PC-3 (cell line): ENCODE measurements around the gene PODXL2.

Experiments used
- EZH2 ChIP-seq: fragments of 300-600 bp; sonication (generic); IDR thresholded peaks from one replicate; pipeline ENCODE4 v1.6.1; 2017; ENCODE audit warnings: antibody characterized with exemption, mild to moderate bottlenecking, low read length; ENCODE audit not compliant: unreplicated experiment
- EZH2phosphoT487 ChIP-seq: fragments of 300-600 bp; sonication (generic); IDR thresholded peaks from 2 replicates; pipeline ENCODE4 v1.6.1; 2018; ENCODE audit warnings: mild to moderate bottlenecking, antibody characterized with exemption, low read length, borderline replicate concordance
- TF ChIP-seq, protein P1 (sequence below): fragments of 300-600 bp; sonication (generic); conservative IDR thresholded peaks from 2 replicates; pipeline ENCODE4 v1.5.1; 2017; ENCODE audit warnings: antibody characterized with exemption, low read depth, mild to moderate bottlenecking, low read length

DNA sequence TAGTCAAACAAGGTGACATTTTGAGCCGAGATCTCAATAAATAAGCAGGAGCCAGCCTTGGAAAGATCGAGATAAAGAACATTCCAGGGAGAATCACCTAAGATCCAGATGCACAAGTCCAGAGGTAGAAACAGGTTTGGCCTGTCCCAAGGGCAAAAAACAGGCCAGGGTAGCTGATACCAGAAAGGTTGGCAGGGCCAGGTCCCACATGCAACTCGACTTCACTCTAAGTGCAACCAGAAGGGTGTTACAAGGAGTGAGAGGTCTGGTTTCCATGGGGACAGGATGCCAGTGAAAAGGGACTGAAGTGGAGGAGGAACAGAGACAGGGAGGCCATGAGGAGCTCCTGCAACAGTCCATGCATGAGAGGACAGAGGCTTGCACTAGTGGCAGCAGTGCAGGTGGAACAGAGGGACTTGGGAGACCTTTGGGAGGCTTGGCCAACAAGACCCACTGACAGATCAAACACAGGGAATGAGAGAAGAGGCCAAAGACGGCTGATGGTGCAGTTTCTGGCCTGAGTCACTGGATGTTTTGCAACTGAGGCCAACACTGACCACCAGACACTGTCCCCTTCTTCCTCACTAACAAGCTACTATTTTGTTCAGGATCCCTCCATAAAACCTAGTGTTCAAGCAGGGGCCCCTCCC is 43.7 kb upstream of the PODXL2 start:
- TF ChIP-seq, protein P1, sequence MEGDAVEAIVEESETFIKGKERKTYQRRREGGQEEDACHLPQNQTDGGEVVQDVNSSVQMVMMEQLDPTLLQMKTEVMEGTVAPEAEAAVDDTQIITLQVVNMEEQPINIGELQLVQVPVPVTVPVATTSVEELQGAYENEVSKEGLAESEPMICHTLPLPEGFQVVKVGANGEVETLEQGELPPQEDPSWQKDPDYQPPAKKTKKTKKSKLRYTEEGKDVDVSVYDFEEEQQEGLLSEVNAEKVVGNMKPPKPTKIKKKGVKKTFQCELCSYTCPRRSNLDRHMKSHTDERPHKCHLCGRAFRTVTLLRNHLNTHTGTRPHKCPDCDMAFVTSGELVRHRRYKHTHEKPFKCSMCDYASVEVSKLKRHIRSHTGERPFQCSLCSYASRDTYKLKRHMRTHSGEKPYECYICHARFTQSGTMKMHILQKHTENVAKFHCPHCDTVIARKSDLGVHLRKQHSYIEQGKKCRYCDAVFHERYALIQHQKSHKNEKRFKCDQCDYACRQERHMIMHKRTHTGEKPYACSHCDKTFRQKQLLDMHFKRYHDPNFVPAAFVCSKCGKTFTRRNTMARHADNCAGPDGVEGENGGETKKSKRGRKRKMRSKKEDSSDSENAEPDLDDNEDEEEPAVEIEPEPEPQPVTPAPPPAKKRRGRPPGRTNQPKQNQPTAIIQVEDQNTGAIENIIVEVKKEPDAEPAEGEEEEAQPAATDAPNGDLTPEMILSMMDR: no peak
- TF ChIP-seq EZH2: no peak
- TF ChIP-seq EZH2phosphoT487: no peak
